Fibroblast of lung (primary cell): ENCODE results near the gene MRPL24.

Experiments used
- EZH2 ChIP-seq: IDR thresholded peaks from 2 replicates; pipeline ENCODE4 v1.5.1; 2012; ENCODE audit warnings: low read length, control low read depth, mild to moderate bottlenecking; ENCODE audit errors: missing control alignments
- TF ChIP-seq, protein P1 (sequence below), 2 donors: IDR thresholded peaks in 1 of 2; conservative IDR thresholded peaks in 1 of 2; 1 replicate in 1 of 2; 2 replicates in 1 of 2; pipeline ENCODE4 v1.5.1; 2011 to 2012; ENCODE audit warnings: low read length in 2 of 2, control low read depth in 1 of 2, inconsistent platforms in 1 of 2, low read depth in 1 of 2, mild to moderate bottlenecking in 1 of 2

DNA sequence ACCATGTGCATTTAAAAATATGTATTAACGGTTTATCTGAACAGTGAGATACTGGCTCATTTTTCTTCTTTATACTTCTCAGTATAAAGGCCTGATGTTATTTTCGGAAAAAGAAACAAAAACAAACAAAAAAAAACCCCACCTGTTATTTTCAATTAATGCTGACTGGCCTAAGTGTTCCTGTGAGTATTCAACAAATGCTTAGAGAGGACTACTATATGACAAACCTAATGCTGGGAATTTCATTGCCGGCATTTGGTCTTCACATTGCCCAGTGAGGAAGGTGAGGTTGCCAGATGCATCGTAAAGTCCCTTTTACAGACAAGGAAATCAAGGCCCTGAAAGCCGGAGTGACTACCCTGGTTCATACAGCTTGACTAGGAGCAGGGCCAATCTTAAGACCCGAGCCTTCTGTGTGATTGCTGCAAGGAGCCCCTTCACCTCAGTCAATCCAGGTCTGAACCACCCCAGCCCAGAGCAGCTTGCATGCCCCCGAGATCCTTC, 599 bp downstream of the MRPL24 start:
- TF ChIP-seq, protein P1, sequence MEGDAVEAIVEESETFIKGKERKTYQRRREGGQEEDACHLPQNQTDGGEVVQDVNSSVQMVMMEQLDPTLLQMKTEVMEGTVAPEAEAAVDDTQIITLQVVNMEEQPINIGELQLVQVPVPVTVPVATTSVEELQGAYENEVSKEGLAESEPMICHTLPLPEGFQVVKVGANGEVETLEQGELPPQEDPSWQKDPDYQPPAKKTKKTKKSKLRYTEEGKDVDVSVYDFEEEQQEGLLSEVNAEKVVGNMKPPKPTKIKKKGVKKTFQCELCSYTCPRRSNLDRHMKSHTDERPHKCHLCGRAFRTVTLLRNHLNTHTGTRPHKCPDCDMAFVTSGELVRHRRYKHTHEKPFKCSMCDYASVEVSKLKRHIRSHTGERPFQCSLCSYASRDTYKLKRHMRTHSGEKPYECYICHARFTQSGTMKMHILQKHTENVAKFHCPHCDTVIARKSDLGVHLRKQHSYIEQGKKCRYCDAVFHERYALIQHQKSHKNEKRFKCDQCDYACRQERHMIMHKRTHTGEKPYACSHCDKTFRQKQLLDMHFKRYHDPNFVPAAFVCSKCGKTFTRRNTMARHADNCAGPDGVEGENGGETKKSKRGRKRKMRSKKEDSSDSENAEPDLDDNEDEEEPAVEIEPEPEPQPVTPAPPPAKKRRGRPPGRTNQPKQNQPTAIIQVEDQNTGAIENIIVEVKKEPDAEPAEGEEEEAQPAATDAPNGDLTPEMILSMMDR (conservative IDR thresholded peaks at IDR 0.05 in 1 of 2, IDR thresholded peaks at IDR 0.05 in 1 of 2; ENCODE audit: low read depth in 1 of 2, low read length in 2 of 2), result no peak
- no peak for TF ChIP-seq EZH2
